ENCODE results near the gene PSMB5.

GRCh38 chr14:23017091-23017490 lies 17.6 kb downstream of the PSMB5 start:
- TF ChIP-seq CTCF (IDR thresholded peaks at IDR 0.05) (no peak), POLR2AphosphoS5 (IDR thresholded peaks at IDR 0.05) (no peak)
